Colonic mucosa (tissue), 4 donors: ENCODE measurements around the gene DST. TPM values are rescaled to one million over a fixed set of nuclear protein-coding genes. Genes with fewer than 3 reads are reported as not detected.

Experiments
- DNase-seq: peaks from one replicate; pipeline ENCODE4 v3.0.0-alpha.2; 2020
- H3K27ac ChIP-seq: fragments of 200-600 bp; one replicate; pipeline ENCODE4 v1.8.0; 2021
- H3K27me3 ChIP-seq: fragments of 200-600 bp; one replicate; pipeline ENCODE4 v1.8.0; 2021
- H3K36me3 ChIP-seq: fragments of 200-600 bp; one replicate; pipeline ENCODE4 v1.8.0; 2021
- H3K4me1 ChIP-seq: fragments of 200-600 bp; one replicate; pipeline ENCODE4 v1.8.0; 2021; ENCODE audit warnings: mild to moderate bottlenecking
- H3K4me3 ChIP-seq: fragments of 200-600 bp; one replicate; pipeline ENCODE4 v1.8.0; 2021
- H3K9ac ChIP-seq, 2 donors: one replicate each; pipeline ENCODE4 v1.7.0; 2013; ENCODE audit warnings: control low read depth in 2 of 2, low read depth in 2 of 2, low read length in 2 of 2
- H3K9me3 ChIP-seq: fragments of 200-600 bp; one replicate; pipeline ENCODE4 v1.8.0; 2021
- intact Hi-C: fragments of 100-400 bp; cut with DNase I; formaldehyde crosslinking; loops from one replicate; pipeline ENCODE4 v1.14.1; 2022
- total RNA-seq, 2 donors: library from RNA; stranded (reverse); fragmentation: NEBNext Ultra II Directional in 1 of 2; extraction: Animal tissue kit (Norgen Biotek cat#: 25700) in 1 of 2; gene quantifications; one replicate each; pipeline ENCODE4 v1.2.1, GENCODE V29; 2021
- TF ChIP-seq, protein P1 (sequence below): fragments of 200-600 bp; IDR thresholded peaks from one replicate; pipeline ENCODE4 v1.8.0; 2022; ENCODE audit warnings: antibody characterized with exemption, mild to moderate bottlenecking
- donor health status: healthy.
- donor health status: DM: no; HTN: no; CAD: no.
- donor health status: DM: no; HTN: no; CAD: no.

The DST gene
- total RNA-seq, 2 donors from 2014 or later = 115 to 197 TPM

DNA sequence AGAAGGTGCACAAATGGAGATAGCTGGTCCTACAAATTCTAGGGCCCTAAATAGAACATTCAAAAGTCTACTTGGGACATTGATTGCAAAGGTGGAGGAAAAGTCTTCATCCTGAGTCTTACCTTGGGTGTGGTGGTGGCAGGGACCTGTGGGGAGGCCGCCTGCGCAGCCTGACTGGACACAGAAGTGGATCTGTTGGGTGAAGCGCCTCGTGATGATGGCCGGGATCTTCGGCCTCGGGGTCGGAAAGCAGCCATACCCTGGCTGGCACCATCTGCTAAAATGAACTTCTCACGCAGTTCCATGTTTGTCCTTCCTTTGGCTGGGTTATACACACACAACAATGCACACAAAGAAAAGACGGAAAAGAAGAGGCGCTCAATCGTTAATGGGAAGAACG is 179.2 kb downstream of the DST start:
- TF ChIP-seq, protein P1, sequence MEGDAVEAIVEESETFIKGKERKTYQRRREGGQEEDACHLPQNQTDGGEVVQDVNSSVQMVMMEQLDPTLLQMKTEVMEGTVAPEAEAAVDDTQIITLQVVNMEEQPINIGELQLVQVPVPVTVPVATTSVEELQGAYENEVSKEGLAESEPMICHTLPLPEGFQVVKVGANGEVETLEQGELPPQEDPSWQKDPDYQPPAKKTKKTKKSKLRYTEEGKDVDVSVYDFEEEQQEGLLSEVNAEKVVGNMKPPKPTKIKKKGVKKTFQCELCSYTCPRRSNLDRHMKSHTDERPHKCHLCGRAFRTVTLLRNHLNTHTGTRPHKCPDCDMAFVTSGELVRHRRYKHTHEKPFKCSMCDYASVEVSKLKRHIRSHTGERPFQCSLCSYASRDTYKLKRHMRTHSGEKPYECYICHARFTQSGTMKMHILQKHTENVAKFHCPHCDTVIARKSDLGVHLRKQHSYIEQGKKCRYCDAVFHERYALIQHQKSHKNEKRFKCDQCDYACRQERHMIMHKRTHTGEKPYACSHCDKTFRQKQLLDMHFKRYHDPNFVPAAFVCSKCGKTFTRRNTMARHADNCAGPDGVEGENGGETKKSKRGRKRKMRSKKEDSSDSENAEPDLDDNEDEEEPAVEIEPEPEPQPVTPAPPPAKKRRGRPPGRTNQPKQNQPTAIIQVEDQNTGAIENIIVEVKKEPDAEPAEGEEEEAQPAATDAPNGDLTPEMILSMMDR = no peak
- Histone ChIP-seq H3K9ac (no peak overlapping the region), H3K27ac (no peak overlapping the region), H3K36me3 (peaks cover 3% of the 10 kb centered on the region), H3K4me3 (no peak overlapping the region), H3K27me3 (no peaks in the 10 kb centered on the region), H3K9me3 (no peaks in the 10 kb centered on the region), H3K4me1 (no peaks in the 10 kb centered on the region)
- intact Hi-C loops = no loop called here
- no peak for DNase-seq

DNA sequence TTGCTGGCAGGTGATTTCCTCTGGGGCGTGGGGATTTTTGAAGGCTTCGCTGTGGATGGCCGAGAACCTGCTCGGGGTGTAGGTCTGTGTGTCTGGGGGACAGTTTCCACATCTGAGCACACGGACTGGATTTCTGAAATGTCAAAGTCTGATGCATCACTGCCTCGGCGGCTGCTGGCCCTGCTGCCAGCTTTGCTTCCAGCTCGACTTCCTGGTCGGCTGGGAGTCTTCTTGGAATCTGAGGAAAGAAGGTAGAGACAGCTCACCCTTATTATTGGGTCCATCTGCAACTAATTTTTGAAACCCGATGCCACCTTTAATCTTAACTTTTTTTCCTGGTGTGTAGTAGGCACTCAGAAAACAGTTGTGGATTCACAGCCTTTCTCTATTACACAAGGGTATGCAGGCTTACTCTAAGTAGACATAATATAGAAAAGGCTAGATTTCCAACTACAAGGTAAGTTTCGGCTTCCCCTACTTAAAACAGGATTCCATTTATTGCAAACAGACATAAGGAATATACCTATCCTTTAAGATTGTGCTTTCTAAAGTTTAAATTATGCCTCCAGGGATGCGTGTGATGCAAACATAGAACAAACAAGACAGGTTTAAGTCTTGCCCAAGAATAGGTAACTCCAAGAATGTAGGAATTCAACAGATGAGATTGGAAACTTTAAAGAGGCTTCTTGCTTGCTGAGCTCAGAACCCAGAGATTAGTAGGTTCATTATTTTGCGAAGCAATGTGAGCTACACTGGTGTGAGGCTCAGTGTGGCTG is 183.5 kb downstream of the DST start:
- Histone ChIP-seq H3K27me3 (no peaks in the 10 kb centered on the region), H3K27ac (no peak overlapping the region), H3K4me3 (no peak overlapping the region), H3K36me3 (peaks cover 3% of the 10 kb centered on the region), H3K9ac (no peak overlapping the region), H3K9me3 (no peaks in the 10 kb centered on the region), H3K4me1 (no peaks in the 10 kb centered on the region)
- intact Hi-C loops = no loop called here
- TF ChIP-seq, protein P1 = no peak
- DNase-seq = no peak

DNA sequence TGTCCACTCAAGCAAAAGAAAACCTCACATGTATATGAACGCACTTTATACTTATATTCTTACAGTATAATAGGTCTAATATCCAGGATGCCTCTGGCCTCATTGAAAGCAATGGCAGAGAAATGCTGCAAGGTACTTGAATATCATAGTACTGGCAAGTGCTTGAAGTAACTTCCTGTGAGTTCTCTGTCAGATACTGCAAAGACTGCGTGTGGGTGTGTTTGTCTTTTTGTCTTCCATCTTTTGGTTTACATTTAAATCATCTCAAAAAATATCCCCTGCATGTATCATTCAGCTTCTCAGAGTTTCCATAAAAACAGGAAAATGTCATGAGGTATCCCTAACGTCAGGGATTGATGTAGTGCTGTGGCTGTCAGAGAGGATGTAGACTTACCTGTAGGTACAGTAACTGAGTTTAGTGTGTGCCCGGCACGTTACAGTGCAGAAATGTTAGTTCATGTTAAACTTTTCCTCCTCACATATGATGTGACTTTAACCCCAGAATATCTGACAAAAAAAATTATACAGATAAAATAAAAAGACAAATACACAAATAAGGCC is 184.3 kb downstream of the DST start:
- Histone ChIP-seq H3K4me1 (no peaks in the 10 kb centered on the region), H3K9me3 (no peaks in the 10 kb centered on the region), H3K36me3 (peaks cover 3% of the 10 kb centered on the region), H3K27me3 (no peaks in the 10 kb centered on the region), H3K27ac (no peak overlapping the region), H3K9ac (no peak overlapping the region), H3K4me3 (no peak overlapping the region)
- no peak for DNase-seq
- intact Hi-C loops = no loop called here
- TF ChIP-seq, protein P1 = no peak

DNA sequence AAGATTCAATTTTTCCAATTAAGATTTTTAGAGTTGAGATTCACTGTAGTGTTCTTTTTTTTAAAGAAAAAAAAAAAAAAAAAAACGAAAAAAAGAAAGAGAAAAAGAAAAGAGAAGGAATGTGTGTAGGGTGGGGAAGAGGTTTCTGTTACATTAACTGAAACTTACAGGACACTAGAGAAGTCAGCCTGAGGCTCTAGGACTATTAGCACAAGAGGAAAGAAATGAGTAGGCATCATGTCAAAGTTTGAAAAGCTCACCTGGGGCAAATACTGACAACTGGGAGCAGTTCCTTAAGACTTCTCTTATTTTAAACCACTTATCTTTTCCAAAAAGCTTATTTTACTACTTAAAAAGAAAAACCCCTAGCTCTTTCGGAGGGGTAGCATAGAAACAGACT is 185.9 kb downstream of the DST start:
- Histone ChIP-seq H3K4me3 (no peak overlapping the region), H3K4me1 (no peaks in the 10 kb centered on the region), H3K36me3 (peaks cover 3% of the 10 kb centered on the region), H3K27ac (no peak overlapping the region), H3K9me3 (no peaks in the 10 kb centered on the region), H3K9ac (no peak overlapping the region), H3K27me3 (no peaks in the 10 kb centered on the region)
- DNase-seq = no peak
- TF ChIP-seq, protein P1 = no peak
- intact Hi-C loops = no loop called here

DNA sequence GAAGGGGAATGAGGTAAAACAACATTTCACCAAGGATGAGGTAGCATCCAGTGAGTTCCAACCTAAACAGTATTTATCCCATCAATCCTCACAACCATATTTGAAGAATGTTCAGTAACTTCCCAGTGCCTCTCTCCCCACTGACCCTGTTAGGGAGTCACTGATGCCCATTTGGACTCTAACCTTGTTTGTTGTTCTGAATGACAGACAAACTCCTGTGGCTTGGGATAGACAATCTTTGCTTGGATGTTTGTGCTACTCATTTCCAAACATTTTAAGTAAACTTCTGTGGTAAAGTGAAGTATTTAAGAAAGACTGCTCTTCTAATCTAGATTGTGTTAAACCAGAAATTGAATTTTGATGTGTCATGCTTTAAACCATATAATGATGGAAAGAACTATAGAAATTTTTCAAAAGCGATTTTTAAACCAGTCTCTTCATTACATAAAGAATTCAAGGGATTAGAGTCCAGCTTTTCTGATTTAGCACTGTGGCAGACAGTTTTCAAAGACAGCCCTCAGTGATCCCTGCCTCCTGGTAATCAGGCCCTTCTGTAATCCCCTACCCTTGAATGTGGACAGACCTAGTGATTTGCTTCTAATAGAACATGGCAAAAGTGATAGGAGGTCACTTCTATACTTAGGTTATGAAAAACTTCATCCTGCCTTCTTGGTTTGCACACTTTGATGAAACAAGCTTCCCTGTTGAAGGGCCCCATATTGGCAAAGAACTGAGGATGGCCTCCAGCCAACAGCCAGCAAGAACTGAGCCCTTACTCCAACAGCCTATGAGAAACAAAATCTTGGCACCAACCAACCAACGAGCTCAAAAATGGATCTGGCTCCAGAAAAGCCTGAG is 191.6 kb downstream of the DST start:
- DNase-seq = peak; percentile 23

More for the DNA sequence above, 191.6 kb downstream of the DST start:
- Histone ChIP-seq H3K36me3 (no peaks in the 10 kb centered on the region), H3K27ac (no peak overlapping the region), H3K4me1 (no peaks in the 10 kb centered on the region), H3K4me3 (no peak overlapping the region), H3K9ac (no peak overlapping the region), H3K27me3 (no peaks in the 10 kb centered on the region), H3K9me3 (no peaks in the 10 kb centered on the region)
- intact Hi-C loops = no loop called here
- TF ChIP-seq, protein P1 = no peak
